ENCODE measurements around the gene ZNF32.

The ZNF32 gene

DNA sequence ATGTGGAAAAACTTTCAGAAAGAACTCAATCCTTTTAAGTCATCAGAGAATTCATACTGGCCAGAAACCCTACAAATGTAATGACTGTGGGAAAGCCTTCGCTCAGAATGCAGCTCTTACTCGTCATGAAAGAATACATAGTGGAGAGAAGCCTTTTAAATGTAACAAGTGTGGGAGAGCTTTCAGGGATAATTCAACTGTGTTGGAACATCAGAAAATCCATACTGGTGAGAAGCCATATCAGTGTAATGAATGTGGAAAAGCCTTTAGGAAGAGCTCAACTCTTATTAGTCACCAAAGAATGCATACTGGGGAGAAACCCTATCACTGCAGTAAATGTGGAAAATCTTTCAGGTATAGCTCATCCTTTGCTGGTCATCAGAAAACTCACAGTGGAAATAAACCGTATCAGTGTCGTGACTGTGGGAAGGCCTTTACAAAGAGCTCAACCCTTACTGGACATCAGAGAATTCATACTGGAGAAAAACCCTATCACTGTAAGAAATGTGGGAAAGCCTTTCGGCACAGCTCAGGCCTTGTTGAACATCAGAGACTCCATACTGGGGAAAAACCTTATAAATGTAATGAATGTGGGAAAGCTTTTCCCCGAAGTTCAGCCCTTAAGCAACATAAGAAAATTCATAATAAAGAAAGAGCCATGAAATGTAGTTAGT lies 31.8 kb downstream of the ZNF32 start:
- no peak for DNase-seq
- Histone ChIP-seq H4K20me1 (ENCODE audit: insufficient read depth, low read length) (no peaks in the 10 kb centered on the region), H3K9me3 (replicated peaks; ENCODE audit: insufficient read depth, low read length) (no peaks in the 10 kb centered on the region), H3K79me2 (ENCODE audit: low read length) (no peaks in the 10 kb centered on the region), H3K9ac (ENCODE audit: low read length) (no peak overlapping the region), H3K36me3 (replicated peaks; ENCODE audit: insufficient read depth, low read length) (peaks cover 5% of the 10 kb centered on the region; the same call in 1 of the 2 replicates), H3K9me2 (replicated peaks; ENCODE audit: insufficient read depth, low read length) (no peaks in the 10 kb centered on the region), H3K4me3 (ENCODE audit: low read length) (no peak overlapping the region), H3F3A (ENCODE audit: insufficient read depth, low read length) (no peaks in the 10 kb centered on the region), H3K27me3 (replicated peaks; ENCODE audit: insufficient read depth, low read length) (no peaks in the 10 kb centered on the region), H3K27ac (ENCODE audit: low read length) (no peak overlapping the region), H2AFZ (ENCODE audit: low read length) (no peak overlapping the region), H3K4me2 (ENCODE audit: low read depth, low read length) (no peak overlapping the region), H3K4me1 (ENCODE audit: low read length) (no peaks in the 10 kb centered on the region)
- TF ChIP-seq, protein P1, sequence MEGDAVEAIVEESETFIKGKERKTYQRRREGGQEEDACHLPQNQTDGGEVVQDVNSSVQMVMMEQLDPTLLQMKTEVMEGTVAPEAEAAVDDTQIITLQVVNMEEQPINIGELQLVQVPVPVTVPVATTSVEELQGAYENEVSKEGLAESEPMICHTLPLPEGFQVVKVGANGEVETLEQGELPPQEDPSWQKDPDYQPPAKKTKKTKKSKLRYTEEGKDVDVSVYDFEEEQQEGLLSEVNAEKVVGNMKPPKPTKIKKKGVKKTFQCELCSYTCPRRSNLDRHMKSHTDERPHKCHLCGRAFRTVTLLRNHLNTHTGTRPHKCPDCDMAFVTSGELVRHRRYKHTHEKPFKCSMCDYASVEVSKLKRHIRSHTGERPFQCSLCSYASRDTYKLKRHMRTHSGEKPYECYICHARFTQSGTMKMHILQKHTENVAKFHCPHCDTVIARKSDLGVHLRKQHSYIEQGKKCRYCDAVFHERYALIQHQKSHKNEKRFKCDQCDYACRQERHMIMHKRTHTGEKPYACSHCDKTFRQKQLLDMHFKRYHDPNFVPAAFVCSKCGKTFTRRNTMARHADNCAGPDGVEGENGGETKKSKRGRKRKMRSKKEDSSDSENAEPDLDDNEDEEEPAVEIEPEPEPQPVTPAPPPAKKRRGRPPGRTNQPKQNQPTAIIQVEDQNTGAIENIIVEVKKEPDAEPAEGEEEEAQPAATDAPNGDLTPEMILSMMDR (IDR thresholded peaks at IDR 0.05; ENCODE audit: low read length), result no peak
- no peak for TF ChIP-seq EZH2 (optimal IDR thresholded peaks at IDR 0.05; ENCODE audit: low read depth, low read length)
- no peak for TF ChIP-seq EZH2phosphoT487 (IDR thresholded peaks at IDR 0.05; ENCODE audit: low read length)

DNA sequence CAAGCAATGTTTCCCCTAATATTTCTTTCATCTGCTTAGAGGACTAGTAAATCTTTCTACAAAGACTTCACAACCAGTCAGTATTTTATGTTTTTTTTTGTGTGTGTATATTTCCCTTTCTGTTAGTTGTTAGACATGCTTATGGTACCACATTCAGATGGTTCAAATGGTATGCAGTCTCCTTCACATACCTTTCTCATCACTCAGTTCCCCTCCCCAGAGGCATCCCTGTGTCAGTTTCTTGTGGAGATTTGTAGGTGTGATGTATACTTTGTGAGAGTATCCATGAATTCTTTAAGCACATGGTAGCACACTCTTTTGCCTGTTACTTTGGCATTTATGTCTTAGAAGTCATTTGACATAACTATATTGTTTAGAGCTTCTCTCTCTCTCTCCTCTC lies 38.0 kb downstream of the ZNF32 start:
- Histone ChIP-seq H3K9ac (ENCODE audit: low read length) (no peak overlapping the region), H3K4me3 (ENCODE audit: low read length) (no peak overlapping the region), H3K79me2 (ENCODE audit: low read length) (no peaks in the 10 kb centered on the region), H3K36me3 (replicated peaks; ENCODE audit: insufficient read depth, low read length) (no peaks in the 10 kb centered on the region; the same call in 1 of the 2 replicates), H2AFZ (ENCODE audit: low read length) (no peak overlapping the region), H3F3A (ENCODE audit: insufficient read depth, low read length) (no peaks in the 10 kb centered on the region), H3K9me3 (replicated peaks; ENCODE audit: insufficient read depth, low read length) (no peaks in the 10 kb centered on the region), H4K20me1 (ENCODE audit: insufficient read depth, low read length) (no peaks in the 10 kb centered on the region), H3K27ac (ENCODE audit: low read length) (no peak overlapping the region), H3K9me2 (replicated peaks; ENCODE audit: insufficient read depth, low read length) (no peaks in the 10 kb centered on the region), H3K27me3 (replicated peaks; ENCODE audit: insufficient read depth, low read length) (no peaks in the 10 kb centered on the region), H3K4me2 (ENCODE audit: low read depth, low read length) (no peak overlapping the region), H3K4me1 (ENCODE audit: low read length) (peaks cover 9% of the 10 kb centered on the region; the same call in 1 of the 2 replicates)
- no peak for DNase-seq
- TF ChIP-seq, protein P1 (IDR thresholded peaks at IDR 0.05; ENCODE audit: low read length), result no peak
- TF ChIP-seq EZH2phosphoT487 (IDR thresholded peaks at IDR 0.05; ENCODE audit: low read length), result no peak
- TF ChIP-seq EZH2 (optimal IDR thresholded peaks at IDR 0.05; ENCODE audit: low read depth, low read length), result no peak

DNA sequence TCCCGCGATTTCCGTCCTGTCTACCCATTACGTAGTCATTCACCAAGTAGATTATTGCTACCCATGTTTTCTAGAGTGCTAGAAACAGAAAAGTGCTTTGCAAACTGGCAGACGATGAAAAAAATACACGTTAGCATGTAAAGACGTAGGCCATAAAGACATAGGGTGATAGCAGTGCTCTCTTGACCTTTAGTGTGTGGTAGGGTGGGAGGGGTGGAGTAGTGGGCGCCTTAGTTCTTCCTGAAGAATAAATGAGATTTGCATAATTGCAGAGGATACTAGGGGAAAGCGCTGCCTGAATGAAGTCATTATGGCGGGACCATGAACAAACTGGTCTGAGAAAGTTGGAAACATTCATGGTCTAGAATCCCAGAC lies 41.5 kb downstream of the ZNF32 start:
- H3K79me2 ChIP-seq (ENCODE audit: low read length), result no peaks in the 10 kb centered on the region
- H3K9me2 ChIP-seq (replicated peaks; ENCODE audit: insufficient read depth, low read length), result no peaks in the 10 kb centered on the region
- H3K4me2 ChIP-seq (ENCODE audit: low read depth, low read length), result peak overlapping the region; percentile 78
- H4K20me1 ChIP-seq (ENCODE audit: insufficient read depth, low read length), result no peaks in the 10 kb centered on the region
- H3K9ac ChIP-seq (ENCODE audit: low read length), result no peak overlapping the region
- peak overlapping the region; percentile 89; the same call in 1 of the 2 replicates for H2AFZ ChIP-seq (ENCODE audit: low read length)
- DNase-seq, result no peak
- H3K4me3 ChIP-seq (ENCODE audit: low read length), result peak overlapping the region; percentile 70
- H3F3A ChIP-seq (ENCODE audit: insufficient read depth, low read length), result no peaks in the 10 kb centered on the region
- peaks cover 9% of the 10 kb centered on the region; the same call in 1 of the 2 replicates for H3K4me1 ChIP-seq (ENCODE audit: low read length)
- TF ChIP-seq EZH2phosphoT487 (IDR thresholded peaks at IDR 0.05; ENCODE audit: low read length) (no peak), EZH2 (optimal IDR thresholded peaks at IDR 0.05; ENCODE audit: low read depth, low read length) (no peak)
- TF ChIP-seq, protein P1 (IDR thresholded peaks at IDR 0.05; ENCODE audit: low read length), result no peak
- no peaks in the 10 kb centered on the region for H3K9me3 ChIP-seq (replicated peaks; ENCODE audit: insufficient read depth, low read length)
- no peaks in the 10 kb centered on the region for H3K27me3 ChIP-seq (replicated peaks; ENCODE audit: insufficient read depth, low read length)
- H3K36me3 ChIP-seq (replicated peaks; ENCODE audit: insufficient read depth, low read length), result no peaks in the 10 kb centered on the region
- H3K27ac ChIP-seq (ENCODE audit: low read length), result no peak overlapping the region
